Suppressor macrophage (primary cell): ENCODE results near the gene TMPRSS6.
A peak's percentile ranks its signal among the peaks of the same experiment; 100 is the strongest.

Source experiments
- DNase-seq, 4 experiments: peaks; one replicate each; pipeline ENCODE4 v3.0.0-alpha.2; 2020 to 2022

The TMPRSS6 gene

DNA sequence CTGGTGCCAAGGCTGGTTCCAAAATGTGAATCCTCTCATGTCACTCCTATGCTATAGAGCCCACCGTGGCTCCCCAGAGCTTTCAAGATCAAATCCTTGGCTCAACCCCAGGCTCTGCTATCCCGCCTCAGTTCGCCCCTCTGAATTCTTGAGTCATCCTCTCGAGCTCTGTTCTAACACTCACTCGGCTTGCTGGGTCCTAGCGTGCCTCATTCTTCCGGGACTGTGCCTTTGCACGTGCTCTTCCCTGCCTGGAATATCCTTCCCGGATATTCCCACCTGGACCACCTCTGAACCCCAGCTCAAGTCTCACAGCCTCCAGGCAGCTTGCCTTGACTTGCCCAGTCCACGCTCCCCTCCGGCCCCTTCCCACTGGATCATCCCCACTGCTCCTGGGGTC is 45.0 kb downstream of the TMPRSS6 start:
- no peak for DNase-seq

DNA sequence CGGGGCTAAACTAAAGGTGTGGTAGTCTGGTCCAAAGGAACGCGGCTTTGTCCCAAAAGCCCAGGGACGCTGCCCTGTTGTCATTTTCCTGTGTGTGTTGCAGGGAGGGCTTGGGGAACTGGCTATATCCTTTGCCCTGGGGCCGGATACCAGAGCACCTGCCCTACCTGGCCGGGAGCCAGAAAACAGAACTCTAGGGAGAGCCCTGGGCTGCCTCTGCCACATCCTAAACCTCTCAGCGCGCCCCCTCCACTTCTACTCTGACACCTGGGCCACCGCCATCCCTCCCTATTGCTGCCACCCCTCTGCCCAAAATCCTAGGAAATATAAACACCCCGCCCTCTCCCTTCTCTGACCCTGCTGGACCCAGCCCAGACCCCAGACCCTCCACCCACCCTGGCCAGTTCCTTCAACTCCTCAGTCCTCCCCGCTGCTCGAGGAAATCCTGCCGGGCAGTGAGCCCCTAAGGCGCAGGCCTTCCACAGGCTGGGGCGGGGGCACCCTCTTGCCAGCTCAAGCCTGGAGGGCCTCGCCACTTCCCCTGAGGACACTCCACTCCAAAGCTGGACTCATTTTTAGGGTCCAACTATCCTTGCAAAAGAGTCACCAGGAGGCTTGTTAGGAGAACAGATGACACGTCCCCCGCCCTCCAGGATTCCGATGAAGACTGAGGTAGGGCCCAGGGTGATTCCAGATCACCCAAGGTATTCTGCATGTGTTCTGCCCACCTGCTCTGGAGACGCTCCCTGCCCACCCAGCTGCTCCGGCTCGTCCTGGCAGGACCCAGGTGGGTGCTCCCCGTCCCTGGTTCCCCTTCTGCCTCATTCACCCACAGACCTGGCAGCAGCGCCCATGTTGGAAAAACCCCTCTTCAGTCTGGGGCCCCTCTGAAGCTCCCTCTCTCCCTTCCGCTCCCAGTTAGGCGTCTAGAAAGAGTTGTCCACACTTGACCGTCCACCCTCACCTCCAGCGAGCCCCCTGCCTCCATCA is 45.8 kb downstream of the TMPRSS6 start:
- no peak for DNase-seq

DNA sequence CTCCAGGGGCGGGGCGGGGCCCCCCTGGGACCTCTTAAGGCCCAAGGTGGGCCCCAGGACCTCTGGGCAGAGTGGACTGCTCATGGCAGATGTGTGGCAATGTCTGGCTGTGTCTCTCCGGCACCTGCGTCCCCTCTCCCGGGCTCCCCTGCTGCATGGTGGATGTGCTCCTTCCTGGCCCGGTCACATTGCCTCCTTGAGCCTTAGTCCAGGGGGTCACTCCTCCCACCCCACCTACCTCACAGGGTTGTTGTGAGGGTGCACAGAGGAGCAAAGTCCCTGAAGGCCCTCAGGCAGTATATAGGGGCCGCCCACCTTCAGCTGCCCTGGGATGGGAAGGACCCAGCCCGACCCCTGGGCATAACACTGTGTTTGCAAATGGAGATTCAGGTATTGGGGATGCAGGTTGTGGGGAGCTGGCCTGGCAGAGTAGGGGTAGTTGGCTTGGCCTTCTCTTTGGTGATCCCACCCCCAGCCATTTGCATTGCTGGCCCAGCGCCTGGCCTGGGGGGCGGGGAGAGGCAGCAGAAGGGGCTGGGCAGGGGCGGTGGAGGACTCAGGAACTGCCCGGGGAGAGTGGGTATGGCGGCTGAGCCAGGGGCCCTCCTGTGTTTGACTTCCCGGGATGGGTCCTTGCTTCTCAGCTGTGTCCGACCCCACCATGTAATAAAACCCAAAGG is 46.7 kb downstream of the TMPRSS6 start:
- no peak for DNase-seq

DNA sequence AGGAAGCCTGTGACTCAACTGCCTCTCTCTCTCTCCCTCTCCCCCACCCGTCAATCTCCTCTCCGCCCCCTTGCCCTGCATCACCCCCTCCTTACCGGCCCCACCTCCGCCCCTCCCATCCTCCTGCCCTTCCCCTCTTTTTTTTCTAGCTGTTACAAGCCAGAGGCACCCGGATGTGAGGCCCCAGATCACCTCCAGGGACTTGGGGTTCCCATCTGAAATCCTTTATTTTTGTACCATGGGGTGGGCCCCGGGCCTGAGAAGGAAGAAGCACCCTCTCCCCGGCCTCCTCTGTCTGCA is 47.2 kb downstream of the TMPRSS6 start:
- DNase-seq, result no peak

DNA sequence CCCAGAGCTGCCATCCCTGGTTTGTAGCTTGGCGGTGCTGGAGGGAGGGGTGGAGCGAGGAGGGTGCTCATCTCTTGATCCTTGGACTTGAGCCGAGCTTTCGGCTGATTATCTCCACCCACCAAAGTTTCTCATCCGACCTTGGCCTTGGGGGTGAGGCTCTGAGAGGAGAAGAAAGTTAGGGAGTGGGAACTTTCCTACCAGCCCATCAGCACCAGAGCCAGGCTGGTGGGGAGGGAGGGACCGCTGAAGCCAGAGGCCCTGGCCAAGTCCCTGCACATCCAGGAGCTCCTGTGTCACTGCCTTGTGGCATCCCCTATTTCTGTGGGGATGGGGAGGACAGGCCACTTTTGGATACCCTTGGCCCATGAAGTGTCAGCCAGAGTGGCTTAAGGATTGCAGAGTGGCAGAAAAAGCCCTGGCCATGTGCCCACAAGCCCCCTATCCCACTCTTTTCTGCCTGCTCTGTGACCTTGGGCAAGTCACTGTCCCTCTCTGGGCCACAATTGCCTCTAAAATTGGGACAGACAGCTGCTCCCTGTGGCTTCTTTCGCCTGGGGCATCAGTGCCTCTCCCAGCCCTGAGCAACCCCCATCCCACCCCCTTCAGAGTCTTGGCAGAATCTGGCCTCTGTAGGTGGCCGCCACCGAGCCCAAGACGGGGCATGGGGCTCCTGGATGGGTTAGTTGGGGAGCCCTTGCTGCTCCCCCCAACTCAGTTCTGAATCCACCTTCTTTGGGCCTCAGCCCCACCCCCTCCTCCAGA is 47.7 kb downstream of the TMPRSS6 start:
- no peak for DNase-seq

DNA sequence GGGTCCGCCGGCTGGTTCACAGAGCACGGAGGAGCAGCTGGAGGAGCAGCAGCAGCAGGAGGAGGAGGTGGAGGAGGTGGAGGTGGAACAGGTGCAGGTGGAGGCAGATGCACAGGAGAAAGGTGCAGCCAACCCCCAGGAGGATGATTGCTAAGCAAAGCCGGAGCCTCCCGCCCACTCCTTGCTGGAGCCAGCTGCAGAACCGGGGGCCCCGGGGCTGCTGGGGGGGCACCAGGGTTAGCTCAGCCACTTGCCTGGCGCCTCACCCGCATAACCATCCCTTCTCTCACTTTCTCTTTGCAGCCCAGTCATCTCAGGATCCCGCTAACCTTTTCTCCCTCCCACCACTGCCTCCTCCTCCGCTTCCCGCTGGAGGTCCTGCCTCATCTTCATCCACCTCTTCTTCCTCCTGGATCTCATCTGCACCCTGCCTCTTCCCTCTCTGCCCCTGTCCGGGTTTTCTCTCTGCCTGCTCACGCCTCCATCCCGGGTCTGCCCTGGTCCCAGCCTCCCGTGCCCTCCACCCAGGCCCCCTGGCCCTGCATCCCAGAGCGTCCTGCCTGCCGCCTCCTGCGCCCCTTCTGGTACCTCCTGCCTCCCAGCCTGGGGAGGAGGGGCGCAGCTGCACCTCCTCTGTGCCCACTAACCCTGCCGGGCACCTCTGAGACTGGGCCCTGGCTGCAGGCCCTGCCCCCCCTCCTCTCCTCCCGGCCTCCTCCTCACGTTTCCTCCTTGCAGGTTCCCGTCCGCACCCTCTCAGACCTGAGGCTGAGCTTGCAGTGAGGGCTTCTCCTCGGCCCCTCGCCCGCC is 48.5 kb downstream of the TMPRSS6 start:
- no peak for DNase-seq

DNA sequence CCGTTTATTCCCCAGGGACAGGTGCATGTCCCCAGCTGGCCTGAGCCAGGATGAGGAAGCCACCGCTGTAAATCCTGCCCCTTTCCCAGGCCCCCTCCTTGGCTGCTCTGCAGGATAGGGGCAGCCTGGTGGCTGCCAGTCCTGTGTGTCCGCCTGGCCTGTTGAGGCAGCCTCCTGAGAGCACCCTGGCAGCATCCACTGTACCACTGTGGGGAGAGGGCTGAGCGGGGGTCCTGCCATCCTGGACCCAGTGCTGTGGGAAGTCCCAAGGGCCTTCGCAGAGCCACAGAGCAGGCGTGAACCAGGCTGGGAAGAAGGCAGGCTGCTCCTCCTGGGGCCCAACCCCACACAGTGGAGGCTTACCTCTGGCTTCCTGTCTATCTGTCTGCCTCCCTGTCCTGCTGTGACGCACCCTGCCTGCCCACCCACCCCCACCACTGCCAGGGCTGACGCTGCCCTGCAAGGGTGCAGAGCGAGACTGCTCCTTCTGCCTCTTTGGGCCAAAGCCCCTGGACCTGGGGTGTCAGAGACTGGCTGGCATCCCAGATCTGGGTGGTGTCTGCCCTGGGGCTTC is 49.5 kb downstream of the TMPRSS6 start:
- DNase-seq, result no peak

DNA sequence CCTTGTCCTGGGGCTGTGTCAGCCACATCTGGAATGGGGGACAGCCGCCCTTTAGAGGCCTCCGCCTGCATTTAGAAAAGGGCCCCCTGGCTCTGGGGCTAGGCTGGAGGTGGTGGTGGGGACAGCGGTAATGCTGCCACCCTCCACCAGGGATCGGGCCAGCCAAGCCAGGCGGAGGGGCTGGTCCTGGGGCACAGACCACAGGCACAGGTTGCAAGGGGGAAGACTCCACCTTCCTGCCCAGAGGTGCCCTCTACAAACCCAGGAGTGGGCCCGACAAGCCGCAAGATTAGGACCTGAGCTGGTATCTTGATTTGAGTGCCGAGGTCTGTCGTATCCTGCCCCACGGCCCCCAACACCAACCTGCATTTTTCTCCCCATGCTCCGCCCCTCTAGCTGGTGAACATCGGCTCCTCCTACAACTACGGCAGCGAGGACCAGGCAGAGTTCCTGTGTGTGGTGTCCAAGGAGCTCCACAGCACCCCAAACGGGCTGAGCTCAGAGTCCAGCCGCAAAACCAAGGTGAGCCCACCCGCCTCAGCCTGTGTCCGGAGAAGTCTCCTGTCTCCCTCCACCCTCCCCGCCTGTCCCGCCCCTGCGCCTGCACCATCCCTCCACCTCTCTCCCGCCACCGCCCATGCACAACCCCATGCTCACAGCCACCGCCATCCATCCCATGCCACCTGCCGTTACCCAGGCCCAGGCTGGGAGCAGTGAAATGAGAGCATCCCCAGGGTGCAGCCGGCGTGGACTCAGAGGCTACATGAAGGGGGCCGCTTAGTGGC is 50.4 kb downstream of the TMPRSS6 start:
- DNase-seq, result no peak

DNA sequence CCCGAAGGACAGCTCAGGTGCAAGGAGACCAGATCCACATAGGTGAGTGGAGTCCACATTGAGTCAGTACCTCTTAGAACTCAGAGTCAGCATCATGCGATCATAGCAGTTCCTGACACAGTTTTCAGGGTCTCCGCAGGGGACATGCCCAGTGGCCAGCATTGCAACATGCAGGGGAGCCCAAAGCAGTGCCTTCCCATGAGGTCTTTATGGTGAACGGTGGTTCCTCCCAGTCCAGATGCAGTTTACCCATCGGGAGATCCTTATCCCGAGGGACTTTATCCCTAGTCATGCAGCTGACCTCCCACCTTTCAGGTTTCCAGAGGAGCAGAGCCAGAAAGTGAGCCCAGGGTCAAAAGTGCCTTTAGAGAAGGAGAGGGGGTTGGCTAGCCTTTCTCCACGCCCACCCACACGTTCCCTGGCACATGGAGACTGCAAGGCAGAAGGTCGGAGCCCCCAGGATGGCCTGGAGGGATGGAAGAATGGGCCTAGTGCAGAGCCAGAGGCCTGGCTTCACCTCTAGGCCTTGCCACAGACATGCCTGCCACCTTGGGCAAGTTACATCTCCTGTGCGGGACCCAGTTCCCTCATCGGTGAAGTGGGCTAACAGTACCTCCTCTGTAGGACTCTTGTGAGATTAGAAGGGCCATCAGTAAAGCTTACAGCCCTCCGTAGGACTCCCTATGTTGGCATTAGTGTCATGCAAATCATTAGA is 51.6 kb downstream of the TMPRSS6 start:
- no peak for DNase-seq

DNA sequence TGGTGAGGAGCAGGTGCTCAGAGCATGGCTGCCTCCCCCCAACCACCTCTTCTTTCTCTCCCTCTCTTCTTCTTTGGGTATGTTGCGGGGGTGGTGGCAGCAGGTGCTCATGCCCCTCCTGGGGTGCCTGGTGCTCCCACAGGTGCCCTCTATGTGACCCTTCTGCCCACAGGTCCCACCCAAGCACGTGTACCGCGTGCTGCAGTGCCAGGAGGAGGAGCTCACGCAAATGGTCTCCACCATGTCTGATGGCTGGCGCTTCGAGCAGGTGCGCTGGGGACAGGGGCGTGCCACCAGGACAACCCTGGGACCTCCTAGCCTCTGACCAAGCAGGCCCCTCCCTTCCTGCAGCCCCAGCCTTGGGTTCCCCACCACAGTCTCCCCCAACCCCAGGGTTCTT is 52.3 kb downstream of the TMPRSS6 start:
- no peak for DNase-seq

DNA sequence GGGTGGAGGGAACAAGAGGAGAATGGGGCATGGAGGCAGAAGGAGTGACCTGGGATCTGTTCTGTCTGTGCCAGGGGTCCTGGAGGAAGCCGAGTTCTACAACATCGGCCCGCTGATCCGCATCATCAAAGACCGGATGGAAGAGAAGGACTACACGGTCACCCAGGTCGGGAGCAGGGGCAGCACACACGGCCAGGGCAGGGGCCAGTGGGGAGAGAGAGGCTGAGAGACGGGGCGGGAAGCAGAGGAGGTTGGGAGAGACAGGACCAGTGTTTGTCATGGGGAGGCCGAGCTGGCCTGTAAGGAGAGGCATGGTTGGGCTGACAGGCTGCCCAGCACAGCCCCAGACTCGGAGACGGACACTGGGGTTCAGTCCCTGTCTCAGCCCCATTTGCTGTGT is 53.3 kb downstream of the TMPRSS6 start:
- no peak for DNase-seq

DNA sequence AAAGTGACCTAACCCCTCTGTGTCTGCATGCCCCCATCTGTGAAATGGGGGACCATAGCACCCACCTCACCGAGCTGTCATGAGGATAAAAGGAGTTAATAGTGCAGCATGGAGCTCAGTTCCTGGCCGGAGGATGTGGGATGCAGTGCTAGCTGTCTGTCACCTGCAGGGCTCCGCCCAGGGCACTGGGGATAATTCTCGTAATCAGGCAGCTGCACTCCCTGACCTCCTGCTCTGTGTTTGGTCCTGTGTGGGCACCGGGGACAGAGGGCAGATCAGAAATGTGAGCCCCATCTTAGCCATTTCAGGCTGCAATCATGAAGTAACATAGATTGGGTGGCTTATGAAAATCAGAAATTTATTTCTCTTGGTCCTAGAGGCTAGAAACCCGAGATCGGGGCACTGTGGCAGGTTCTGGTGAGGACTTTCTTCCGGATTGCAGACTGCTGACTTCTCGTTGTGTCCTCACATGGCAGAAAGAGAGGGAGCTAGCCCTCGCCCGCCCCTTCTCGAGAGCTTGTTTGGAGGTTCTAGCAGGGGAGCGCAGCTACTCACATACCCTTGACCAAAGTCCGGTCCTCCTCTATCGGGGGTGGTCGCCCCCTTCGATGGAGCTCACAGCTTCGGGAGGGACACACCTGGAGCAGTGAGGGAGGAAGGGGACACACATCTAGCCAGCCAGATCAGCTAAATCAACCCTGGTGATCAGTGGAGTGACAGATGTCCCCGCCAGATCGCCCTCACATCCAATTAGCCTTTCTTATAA is 54.7 kb downstream of the TMPRSS6 start:
- no peak for DNase-seq

DNA sequence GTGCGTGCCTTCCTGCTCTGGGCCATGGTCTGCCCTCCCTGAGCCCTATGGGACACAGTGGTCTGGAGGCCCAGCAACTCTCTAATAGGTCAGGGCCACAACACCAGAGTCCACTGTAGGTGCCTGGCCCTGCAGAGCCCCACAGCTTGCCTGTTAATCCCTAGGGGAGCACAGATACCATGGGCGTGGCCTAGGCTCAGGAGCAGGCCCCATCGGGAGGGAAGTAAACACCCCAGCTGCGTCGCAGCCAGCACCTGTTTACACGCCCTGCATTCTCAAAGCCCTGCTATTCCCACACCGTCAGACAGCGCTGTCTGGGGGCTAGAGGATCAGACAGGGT is 55.5 kb downstream of the TMPRSS6 start:
- no peak for DNase-seq

DNA sequence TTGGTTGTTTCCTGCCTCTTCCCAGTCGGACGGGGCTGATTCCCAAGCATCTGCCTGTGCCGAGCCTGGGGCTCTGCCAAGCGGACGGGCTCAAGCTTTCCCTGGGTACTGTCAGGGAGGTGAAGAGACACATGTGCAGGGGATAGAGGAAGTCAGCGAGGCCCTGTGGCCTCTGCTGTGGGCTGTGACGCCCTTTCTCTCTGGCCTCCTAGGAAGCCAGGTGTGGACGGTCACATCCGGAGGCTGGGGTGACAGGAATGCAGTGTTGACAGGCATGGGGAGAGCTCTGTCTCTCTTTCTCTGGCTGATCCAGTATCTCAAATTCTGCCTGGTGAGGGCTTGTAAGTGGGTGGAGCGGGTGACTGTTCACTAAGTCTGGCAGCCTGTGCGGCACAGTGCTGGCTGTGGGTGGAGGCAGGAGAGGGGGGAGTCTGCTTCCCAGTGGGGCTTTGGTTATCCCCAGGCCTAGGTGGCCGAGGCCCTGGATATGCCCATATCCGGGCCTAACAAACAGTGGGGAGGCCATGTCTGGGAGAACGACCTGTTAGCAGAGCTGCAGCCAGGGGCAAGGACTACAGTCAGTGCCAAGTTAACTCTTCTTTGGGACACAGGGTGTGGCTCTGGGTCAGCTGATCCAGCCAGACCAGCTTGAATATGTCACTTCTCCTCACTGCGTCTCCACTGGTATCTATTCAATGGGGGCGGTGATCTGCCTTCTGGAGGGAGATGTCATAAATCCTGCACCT is 56.0 kb downstream of the TMPRSS6 start:
- no peak for DNase-seq

DNA sequence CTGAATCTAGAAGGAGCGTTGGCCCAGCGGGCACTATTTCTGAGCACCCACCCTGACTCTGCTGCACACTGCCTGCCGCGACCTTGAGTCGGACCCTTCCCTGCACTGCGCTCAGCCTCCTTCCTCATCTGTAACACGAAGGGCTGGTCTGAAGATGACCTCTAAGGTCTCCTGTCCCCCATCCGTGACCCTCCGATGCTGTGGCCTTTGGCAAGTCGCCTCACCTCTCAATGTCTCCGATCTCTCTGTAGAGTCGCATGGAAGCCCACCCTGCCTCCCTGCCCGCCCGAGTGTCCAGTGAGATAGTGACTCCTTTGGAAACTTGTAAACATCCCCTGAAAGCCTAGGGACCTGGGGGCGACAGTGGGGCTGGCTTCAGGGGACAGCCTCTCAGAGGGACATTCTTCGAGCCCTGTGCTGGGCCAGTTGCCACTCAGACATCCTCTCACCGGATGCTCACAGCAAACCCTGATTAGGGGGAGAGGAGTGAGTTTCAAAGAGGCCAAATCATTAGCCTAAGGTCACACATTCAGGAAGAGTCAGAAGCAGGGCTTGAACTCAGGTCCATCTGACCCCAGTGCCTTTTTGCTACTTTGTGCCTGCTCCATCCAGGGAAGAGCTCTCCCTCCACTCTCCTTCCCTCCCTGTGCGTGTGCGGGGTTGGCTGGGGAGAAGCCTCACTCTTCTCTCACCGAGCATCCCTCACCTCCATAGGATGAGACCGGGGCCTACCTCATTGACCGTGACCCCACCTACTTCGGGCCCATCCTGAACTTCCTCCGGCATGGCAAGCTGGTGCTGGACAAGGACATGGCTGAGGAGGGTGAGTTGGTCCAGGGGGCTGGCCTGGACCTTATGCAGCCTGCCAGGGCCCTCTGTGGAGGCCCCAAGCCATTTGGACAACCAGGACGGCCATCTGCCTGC is 56.9 kb downstream of the TMPRSS6 start:
- DNase-seq, result no peak

DNA sequence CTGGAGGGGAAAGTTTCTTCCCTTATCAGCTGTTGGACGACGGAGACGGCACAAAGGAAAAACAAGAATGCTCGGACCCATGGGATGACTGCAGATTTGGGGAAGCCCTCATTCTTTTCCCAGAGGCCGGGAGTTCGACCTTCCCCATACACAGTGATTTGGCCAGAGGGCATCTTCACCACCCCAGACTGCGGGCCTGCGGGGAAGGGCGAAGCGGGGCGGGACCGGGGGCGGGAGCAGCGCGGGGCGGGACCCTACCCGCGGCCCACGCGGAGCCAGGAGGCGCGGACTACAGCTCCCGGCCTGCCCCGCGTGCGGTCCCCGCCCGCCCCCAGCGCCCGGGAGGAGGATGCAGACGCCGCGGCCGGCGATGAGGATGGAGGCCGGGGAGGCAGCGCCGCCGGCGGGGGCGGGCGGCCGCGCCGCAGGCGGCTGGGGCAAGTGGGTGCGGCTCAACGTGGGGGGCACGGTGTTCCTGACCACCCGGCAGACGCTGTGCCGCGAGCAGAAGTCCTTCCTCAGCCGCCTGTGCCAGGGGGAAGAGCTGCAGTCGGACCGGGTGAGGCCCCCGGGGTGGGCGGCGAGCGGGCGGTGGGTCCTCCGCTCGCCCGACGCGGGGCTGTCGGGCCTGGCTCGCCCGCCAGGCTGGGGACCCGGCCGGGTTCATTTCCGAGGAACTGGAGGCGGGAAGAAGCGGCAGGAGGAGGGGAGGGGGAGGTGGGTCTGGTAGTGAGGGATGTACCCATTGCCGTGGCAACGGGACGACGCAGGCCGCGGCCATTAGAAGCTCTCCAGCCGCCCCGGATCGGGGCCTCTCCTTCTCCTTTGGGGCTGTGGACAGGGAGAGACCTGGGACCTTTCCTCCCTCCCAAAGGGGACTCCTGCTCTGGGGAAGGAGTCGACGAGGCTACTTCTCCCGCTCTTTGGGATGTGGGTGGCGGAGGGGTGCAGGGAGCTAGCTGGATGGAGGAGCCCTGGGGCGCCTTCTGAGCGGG is 57.8 kb downstream of the TMPRSS6 start, which contains the start of gene KCTD17:
Gene KCTD17, plus strand, starts transcription at position 352 of the 995 bp plus-strand sequence. Its CDS starts 19 bp downstream, at position 371.
- DNase-seq, result peak; percentile 69 to 93 (median 82)

DNA sequence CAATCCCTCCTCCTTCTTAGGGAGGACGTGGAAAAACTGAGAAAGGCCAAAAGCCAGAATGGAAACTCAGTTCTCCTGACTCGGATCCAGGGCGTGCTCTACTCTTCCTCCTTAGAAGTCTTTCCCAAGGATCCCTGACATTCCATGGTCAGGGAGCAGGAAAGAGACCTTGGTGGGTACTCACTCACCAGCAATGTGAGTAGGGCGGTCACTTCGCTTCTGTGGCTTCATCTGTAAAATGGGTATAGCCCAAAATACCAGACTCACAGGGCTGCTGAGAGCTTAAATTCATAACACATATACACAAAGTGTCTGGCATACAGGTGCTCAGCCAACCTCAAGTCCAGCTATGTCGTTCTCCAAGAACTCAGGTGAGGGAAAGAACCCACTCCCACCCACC is 58.6 kb downstream of the TMPRSS6 start:
- DNase-seq, result no peak
